Measurements from ENCODE around the gene OPN1MW3.

GRCh38 chrX:154304846-154305245 is 47.5 kb downstream of the OPN1MW3 start:
- TF ChIP-seq ZNF384 (IDR thresholded peaks at IDR 0.05) (no peak), L3MBTL2 (conservative IDR thresholded peaks at IDR 0.05) (no peak), SUZ12 (IDR thresholded peaks at IDR 0.05) (no peak), SP1 (IDR thresholded peaks at IDR 0.05) (no peak), PKNOX1 (IDR thresholded peaks at IDR 0.05) (no peak), FOXM1 (IDR thresholded peaks at IDR 0.05; ENCODE audit: borderline replicate concordance) (no peak), FOXK2 (IDR thresholded peaks at IDR 0.05) (no peak), ARNT (IDR thresholded peaks at IDR 0.05) (no peak), BHLHE40 (IDR thresholded peaks at IDR 0.05; ENCODE audit: borderline replicate concordance) (no peak), CTBP1 (IDR thresholded peaks at IDR 0.05; ENCODE audit: borderline replicate concordance) (no peak), ELF4 (IDR thresholded peaks at IDR 0.05) (no peak), TARDBP (IDR thresholded peaks at IDR 0.05) (no peak), HDGF (IDR thresholded peaks at IDR 0.05; ENCODE audit: borderline replicate concordance) (no peak)

All from HEK293T (cell line).